GM19023 (cell line): ENCODE data around the gene EXOC3L1.

Experiments
- ATAC-seq: cut with Tn5 transposase; IDR thresholded peaks from one replicate; pipeline ENCODE4 v1.9.1; 2021; ENCODE audit warnings: mild to moderate bottlenecking, moderate library complexity; ENCODE audit not compliant: unreplicated experiment

The EXOC3L1 gene

GRCh38 chr16:67190041-67190440, at the start of gene EXOC3L1:
Gene EXOC3L1, minus strand, starts transcription at chr16:67190136. Its CDS starts 460 bp downstream, at chr16:67189676.
- no peak for ATAC-seq

- ATAC-seq, result no peak
Observed at GRCh38 chr16:67238806-67239470, 49.0 kb upstream of the EXOC3L1 start.

- ATAC-seq, result no peak
Observed at GRCh38 chr16:67238278-67238575, 48.3 kb upstream of the EXOC3L1 start.

- ATAC-seq, result no peak
Observed at GRCh38 chr16:67237396-67238277, 47.7 kb upstream of the EXOC3L1 start.

- ATAC-seq, result no peak
Observed at GRCh38 chr16:67236563-67237395, 46.8 kb upstream of the EXOC3L1 start.

- ATAC-seq, result no peak
Observed at GRCh38 chr16:67235816-67236562, 46.1 kb upstream of the EXOC3L1 start.

GRCh38 chr16:67234180-67234597, 44.3 kb upstream of the EXOC3L1 start:
- no peak for ATAC-seq

GRCh38 chr16:67233596-67233995, 43.7 kb upstream of the EXOC3L1 start:
- no peak for ATAC-seq

GRCh38 chr16:67230809-67231660, 41.1 kb upstream of the EXOC3L1 start:
- ATAC-seq, result no peak

- ATAC-seq, result no peak
Observed at GRCh38 chr16:67229906-67230808, 40.2 kb upstream of the EXOC3L1 start.

- ATAC-seq, result no peak
Observed at GRCh38 chr16:67228905-67229304, 39.0 kb upstream of the EXOC3L1 start.

GRCh38 chr16:67228034-67228785, 38.3 kb upstream of the EXOC3L1 start:
- ATAC-seq, result no peak

GRCh38 chr16:67227567-67227921, 37.6 kb upstream of the EXOC3L1 start:
- no peak for ATAC-seq

- ATAC-seq, result peak; percentile 94
Observed at GRCh38 chr16:67226804-67227566, 37.0 kb upstream of the EXOC3L1 start, which contains the start of gene TMEM208. Gene TMEM208, plus strand, starts transcription at chr16:67227130. Its CDS starts 89 bp downstream, at chr16:67227219.

GRCh38 chr16:67226295-67226803, 36.4 kb upstream of the EXOC3L1 start:
- peak; percentile 1 for ATAC-seq

GRCh38 chr16:67223992-67224391, 34.1 kb upstream of the EXOC3L1 start:
- no peak for ATAC-seq
